ENCODE measurements around the gene GPC1.
A peak's percentile ranks its signal among the peaks of the same experiment; 100 is the strongest.
"Not testable (repeated sequence)": the region's sequence is repeated elsewhere in the genome, so short reads cannot be mapped to it uniquely, and the experiment has no call there.

GPC1 gene, protein sequence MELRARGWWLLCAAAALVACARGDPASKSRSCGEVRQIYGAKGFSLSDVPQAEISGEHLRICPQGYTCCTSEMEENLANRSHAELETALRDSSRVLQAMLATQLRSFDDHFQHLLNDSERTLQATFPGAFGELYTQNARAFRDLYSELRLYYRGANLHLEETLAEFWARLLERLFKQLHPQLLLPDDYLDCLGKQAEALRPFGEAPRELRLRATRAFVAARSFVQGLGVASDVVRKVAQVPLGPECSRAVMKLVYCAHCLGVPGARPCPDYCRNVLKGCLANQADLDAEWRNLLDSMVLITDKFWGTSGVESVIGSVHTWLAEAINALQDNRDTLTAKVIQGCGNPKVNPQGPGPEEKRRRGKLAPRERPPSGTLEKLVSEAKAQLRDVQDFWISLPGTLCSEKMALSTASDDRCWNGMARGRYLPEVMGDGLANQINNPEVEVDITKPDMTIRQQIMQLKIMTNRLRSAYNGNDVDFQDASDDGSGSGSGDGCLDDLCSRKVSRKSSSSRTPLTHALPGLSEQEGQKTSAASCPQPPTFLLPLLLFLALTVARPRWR

DNA sequence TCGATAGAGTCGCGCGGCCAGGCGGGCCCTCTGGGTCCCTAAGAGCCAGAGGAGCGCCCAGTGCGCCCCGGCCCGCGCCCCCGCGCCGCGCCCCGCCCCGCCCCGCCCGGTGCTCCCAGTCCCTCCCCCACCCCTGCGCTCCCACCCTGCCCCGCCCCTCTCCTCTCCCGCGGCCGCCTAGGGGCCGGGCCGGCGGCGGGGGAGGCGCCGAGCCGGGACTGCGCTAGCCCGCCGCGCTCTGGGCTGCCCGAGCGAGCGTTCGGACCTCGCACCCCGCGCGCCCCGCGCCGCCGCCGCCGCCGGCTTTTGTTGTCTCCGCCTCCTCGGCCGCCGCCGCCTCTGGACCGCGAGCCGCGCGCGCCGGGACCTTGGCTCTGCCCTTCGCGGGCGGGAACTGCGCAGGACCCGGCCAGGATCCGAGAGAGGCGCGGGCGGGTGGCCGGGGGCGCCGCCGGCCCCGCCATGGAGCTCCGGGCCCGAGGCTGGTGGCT is at the start of gene GPC1:
GPC1 (plus strand) TSS at position 207 of the 491 bp plus-strand sequence; CDS start at position 463, 256 bp downstream.
- peak in 1 of 2 donors; percentile 36 for DNase-seq (ENCODE audit: low read depth in 1 of 2, low spot score in 1 of 2)

DNA sequence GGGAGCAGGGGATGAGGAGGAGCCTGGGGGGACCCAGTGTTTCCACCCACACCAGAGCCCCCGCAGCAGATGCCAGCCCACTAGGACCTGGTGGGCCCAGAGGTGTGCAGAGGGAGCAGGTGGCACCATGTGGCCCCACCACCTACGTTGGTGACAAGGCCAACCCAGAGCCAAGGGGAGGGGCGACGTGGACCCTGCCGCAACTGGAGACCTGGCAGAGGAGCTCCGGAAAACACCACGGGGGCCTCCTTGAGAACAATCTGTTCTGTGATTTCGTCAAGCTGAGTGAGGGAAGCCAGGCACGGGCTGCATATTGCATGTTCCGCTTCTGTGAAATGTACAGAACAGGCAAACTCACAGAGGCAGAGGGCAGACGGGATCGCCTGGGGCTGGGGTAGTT is 49.1 kb upstream of the GPC1 start:
- DNase-seq (ENCODE audit: low read depth in 1 of 2, low spot score in 1 of 2), result no peak

DNA sequence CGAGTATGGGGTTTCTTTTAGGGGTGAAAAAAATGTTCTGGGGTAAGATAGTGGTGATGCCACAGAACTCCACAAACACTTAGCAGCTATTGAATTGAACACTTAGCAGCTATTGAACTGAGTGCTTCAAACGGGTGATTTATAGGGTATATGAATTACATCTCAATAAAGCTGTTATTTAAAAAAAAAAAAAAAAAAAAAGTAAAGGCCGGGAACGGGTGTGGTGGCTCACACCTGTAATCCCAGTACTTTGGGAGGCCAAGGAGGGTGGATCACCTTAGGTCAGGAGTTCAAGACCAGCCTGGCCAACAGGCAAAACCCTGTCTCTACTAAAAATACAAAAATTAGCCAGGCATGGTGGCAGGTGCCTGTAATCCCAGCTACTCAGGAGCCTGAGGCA is 48.7 kb upstream of the GPC1 start:
- not testable (repeated sequence) for DNase-seq (ENCODE audit: low read depth in 1 of 2, low spot score in 1 of 2)

DNA sequence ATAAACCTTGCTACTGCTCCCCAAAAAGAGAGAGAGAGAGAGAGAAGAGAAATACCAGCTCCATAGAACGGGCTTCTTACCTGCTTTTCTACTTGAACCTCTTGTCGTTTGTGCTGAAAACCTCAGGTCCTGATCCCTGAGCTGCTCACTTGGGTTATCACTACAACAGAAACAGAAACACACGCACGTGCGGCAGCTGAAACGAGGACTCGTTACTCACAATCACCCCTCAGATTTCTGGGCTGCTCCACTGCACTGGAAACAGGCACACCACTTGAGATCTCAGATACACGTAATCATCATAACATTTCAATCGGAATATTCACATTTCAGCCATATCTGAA is 48.2 kb upstream of the GPC1 start:
- DNase-seq (ENCODE audit: low read depth in 1 of 2, low spot score in 1 of 2), result no peak

DNA sequence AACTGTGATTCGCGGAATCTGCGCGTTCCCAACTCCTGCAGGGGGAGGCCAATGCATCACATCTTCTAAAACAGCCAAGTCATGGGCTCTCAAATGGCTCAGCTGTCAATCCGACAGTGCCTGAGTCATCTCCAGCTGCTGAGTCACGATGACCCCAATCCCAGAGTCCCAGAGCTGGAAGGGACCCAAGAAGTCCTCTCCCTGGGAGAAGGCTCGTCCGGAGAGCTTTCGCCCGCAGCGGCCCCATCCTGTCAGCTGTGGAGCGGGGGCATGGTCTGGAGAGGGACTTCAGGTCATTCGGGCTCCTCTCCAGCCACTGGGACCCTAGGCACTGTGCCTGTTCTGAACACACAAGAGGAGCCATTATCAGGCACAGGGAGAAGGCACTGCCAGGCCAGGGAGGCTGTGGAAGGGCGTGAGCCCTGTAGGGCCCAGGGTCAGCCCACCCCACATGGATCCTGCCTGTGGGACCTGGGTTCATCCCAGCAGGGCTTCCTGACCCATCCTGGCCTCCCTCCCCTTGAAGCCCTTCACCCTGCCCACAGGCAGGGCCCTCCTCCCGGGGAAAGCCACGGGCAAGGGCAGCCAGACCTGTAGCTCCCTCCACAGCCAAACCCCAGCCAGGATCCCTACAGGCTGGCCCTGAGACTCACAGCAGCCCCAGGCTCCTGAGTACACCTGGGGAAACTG is 47.6 kb upstream of the GPC1 start:
- DNase-seq (ENCODE audit: low read depth in 1 of 2, low spot score in 1 of 2), result no peak

DNA sequence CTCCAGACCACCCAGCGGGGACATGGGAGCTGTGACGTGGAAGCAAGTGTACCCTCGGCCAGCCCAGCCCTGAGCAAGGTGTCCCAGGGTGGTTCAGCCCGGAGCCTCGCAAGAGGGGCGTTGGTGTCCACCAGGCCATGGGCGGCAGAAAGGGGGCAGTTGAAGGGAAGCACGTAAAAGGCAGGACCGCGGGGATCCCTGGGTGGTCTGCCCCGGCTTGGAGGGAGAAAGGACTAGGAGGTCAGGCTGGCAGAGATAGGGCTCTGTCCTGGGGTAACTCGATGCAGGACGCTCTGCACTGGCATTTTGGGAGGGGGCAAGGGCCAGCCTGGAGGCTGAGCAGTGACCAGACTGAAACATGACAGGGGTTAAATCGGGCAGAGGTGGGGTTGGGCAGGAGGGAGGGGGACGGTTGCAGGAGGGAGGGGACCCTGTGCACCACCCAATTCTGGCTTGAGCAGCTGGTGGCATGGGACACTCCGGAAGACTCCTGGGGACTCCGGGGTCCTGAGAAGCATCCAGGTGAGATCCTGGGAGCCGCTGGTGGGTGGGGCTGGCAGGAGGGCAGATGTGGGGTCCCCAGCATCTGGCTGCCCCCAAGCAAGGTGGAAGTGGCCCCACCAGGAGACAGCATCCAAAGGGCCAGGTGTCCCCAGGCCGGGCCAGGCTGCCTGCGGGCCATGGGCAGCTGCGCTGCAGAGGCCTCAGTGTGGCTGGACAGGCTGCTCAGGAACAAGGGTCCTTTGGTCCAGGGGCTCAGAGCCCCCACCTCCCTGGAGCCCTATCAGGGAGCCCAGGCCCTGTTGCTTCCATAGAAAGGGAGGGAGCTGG is 46.8 kb upstream of the GPC1 start:
- no peak for DNase-seq (ENCODE audit: low read depth in 1 of 2, low spot score in 1 of 2)

DNA sequence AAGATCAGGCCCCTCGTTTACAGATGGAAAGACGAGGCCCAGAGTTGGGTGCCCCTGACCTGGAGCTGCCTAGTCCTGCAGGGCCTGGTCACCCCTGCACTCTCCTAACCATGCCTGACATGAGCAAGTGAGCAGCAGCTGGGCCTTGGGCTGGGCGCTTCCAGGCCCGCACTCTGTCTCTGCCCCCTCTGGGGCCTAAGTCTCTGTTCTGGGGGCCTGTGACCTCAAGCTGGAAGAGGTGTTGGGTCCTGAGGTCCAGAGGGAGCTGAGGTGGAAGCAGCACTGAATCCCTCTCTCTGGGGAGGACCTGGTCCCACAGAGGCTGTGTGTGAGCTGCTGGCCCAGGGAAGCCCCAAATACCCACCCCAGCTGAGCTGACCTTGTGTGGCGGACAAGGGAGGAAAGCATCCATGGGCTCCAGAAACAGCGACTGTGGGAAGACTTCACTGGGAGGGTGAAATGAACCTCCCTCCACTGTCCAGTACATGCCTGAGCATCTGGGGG is 46.1 kb upstream of the GPC1 start:
- DNase-seq (ENCODE audit: low read depth in 1 of 2, low spot score in 1 of 2), result no peak

DNA sequence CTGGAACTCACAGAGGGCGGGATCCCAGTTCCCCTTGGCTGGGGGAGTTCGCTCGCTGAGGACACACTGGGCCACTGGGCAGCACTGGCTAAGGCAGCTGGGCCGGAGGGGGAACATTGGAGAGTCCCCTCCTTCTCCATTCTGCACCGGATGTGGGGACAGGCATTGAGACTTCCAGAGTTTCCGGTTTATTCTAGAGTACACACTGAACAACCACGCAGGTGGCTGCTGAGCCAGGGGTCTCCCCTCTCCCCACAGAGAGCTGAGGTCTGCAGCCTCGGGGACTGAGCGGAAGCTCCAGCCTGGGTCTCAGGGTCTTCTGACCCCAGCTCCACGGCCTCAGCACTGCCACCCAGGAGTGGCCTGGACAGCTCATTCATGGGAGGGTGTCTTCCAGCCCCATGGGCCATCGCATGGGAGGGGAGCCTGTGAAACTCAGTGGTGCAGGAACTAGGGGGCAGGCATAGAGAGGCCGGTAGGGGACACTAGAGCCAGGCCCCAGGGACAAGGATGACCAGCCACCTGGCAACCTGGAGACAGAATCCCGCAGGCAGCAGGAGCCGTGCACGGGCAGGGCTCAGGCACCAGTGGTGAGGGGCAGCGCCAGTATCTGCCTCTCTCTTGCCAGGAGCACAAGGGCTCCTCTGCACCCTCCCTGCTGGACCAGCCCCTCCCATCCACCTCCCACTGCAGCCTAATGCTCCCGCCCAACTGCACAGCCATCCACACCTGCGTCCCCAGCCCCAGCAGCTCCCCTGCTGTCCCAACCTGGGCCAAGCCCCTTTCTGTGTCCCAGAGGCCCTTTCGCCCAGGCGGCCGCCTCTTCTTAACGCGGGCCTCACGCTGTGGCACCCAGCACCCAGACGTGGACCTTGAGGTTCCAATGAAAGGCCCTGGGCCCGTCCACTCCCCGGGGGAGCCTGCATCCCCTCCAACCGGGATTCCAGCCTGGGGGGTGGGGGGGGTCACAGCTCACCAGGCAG is 45.1 kb upstream of the GPC1 start:
- DNase-seq (ENCODE audit: low read depth in 1 of 2, low spot score in 1 of 2), result no peak

DNA sequence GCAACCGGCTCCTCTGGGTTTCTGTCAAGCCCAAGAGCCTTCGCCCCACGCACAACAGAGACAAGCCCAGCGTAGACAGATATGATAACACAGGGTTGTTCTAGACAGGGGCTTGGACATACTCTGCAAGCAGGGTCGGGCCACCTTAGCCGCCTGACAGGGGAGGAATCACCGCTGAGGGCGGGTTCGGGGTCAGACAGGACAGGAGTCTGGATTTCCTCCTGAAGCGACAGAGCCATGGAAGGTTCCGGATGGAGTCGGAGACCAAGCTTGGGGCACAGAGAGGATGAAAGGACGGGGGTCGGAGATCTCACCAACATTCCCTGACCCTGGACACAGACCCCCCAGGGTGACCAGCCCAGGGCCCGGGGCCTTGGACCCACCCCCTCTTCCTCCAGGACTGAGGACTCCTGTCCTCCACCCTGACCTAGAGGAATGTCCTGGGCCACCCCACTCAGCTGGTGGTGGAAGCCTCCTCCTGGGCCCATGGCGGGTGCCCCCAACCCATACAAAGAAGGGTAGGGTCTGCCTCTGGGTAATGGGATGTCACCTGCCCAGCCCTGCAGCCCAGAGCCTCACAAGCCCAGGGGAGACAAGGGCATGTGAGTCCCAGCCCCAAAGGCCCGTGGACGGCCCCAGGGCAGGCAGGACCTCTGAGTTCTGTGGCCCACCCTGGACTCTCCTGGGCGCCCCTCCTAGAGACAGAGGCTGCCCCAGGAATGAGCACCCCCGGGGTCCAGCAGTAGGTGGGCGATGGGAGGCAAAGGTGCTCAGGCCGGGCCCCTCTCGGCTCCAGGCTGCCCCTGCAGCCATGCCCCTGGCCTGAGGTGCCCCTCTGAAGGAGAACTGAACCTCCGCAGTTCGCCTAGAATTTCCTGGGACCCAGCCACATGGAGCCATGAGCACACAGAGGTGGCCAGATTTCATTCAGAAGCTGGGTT is 44.1 kb upstream of the GPC1 start:
- no peak for DNase-seq (ENCODE audit: low read depth in 1 of 2, low spot score in 1 of 2)

DNA sequence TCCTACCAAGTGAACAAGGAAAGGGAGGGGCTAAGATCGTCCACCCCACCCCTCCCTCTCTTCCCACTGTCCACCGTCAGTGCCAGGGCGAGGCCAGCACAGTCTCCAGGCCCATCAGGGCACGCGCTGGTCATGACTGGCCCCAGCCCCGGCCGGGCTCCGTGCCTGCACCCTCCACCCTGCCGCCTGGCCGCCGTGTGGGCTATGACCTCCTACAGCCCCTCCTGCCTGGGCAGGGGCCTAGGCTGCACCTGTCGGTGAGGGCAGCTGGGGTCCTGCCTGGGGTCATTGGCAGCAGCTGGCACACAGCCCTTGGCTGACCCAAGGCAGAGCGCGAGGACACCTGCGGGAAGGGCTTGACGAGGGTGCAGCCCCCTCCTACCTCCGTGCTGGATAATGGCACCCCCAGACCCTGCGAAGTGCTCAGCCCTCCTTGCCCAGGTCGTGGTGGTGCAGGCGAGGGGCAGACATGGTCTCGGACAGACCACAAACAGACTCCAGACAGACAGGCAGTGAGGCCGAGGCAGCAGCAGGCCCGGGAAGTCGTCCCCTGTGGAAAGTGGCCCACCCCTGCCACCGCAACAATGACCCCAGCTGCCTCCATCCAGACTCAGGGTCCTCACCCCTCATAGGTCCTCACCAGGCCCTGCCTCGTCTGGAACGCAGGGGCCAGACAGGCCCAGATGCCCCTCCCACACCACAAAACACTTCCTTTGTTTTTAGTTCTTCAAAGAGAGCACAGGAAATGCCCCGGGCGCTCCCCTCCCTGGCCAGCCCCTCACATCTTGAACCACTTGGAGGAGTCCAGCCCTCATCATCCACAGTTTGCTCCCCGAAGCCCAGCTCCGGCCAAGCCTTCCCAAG is 43.1 kb upstream of the GPC1 start:
- DNase-seq (ENCODE audit: low read depth in 1 of 2, low spot score in 1 of 2), result no peak

DNA sequence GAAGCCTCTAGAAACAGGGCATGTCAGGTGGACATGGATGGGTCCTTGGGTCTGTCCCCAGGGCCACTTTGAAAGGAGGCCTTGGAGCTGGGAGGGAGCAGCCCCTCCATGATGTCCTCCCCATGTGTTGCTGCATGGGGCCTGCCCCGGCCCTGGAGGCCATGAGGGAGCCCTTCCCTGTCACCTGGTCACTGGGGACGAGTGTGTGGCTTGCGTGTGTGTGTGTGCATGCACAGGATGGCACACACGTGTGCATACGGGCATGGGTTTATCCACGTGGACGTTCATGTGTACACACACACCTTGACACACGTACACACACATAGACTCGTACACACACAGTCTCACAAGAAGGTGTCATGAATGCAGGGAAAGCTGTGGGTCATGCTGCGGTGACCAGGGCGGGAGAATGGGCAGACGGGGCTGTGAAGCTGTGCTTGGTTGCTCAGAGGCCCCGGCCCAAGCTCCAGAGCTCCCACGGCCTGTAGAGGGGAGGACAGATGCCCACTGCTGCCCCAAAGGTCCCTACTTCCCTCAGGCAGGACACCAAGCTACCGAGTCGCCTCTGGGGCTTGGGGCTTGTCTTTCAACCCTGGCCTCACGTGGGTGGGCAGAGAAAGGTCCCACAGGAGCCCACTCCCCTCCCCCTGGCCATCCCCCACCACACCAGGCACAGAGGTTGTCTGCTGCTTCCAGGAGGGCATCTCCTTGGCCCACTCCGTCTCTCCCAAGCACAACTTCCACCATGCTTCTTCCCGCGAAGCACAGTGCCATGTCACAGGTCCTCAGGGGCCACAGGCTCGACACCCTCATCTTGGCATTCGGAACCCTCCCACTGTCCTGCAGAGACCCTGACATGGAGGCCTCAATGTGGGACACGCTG is 42.3 kb upstream of the GPC1 start:
- no peak for DNase-seq (ENCODE audit: low read depth in 1 of 2, low spot score in 1 of 2)

DNA sequence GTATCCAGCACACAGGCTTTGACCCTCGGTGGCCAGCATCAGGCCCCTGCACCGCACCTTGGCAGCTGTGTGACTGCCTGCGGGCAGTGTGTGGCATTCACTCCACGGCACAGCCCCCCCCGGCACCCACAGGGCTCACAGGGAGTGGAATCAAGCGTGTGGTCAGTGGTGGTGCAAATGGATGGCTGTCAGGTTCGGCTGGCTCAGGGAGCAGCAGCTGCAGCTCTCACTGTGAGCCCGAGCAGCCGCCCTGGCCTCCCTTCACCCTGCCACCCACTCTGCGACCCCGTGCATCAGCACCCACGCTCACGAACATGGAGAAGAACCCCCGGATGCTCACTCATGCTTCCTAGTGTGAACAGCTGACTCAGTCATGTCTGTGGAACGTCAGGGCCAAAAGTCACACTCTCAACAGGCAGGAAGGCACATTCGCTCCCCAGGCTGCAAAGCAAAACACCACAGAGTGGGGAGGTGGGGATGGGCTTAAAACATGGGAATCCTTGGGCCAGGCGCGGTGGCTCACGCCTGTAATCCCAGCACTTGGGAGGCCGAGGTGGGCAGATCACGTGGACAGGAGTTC is 41.5 kb upstream of the GPC1 start:
- DNase-seq (ENCODE audit: low read depth in 1 of 2, low spot score in 1 of 2), result no peak

DNA sequence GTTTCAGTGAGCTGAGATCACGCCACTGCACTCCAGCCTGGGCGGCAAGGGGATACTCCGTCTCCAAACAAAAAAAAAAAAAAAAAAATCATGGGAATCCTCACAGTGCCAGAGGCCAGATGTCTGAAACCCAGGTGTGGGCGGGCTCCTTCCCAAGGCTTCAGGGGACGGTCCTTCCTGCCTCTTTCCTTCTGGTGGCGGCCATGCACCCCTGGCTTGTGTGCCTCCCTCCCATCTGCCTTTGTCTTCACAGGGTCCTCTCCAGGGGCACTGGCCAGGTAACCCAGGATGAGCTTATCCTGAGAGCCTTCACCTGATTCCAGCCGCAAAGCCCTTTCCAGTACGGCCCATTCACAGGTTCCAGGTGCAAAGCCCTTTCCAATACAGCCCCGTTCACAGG is 40.9 kb upstream of the GPC1 start:
- DNase-seq (ENCODE audit: low read depth in 1 of 2, low spot score in 1 of 2), result no peak

DNA sequence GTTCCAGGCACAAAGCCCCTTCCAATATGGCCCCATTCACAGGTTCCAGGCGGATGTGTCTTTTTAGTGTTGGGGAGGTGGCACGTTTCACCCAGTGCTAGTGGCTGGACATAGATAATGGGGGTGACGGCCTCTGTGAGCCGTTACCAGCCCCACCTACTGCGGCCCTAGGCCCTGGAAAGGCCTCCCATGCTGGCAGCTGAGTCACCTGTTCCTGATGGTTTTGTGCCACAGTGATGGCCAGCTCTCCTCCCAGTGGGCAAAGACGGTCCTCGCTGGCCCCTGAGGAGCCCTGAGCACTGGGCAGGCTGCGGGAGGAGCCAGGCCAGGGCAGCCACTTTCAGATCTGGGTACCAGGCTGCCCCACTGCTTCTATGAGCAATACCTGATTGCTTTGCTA is 40.0 kb upstream of the GPC1 start:
- no peak for DNase-seq (ENCODE audit: low read depth in 1 of 2, low spot score in 1 of 2)

DNA sequence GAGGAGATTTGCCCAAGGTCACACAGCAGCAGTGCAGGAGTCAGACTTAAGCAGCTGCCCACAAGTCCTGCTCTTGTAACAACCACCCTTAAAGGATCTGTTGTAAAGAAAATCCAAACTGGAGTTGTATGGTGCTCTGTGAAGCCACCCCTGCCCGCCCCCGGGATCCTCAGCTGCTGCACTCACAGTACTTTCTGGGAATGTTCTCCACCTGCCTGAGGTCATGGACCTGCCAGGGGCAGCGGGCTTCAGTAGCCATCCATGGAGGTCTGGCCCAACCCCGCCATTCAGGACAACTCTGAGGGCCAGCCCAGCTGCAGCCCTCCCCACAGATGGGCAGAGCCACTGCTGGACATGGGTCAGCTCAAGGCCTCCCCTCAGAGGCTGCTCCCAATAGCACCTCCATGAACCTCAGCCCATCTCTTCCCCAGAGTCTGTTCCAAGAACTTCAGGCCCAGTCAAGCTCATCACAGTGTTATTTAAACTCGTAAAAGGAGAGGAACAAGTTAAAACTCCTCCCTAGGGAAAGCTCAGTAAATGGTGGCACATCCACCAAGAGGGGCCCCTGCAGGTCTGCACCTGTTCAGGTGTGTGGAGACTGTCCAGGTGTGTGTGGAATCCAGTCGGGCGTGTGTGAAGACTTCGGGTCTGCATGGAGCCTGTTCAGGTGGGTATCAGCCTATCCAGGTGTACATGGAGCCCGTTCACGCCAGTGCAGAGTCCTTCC is 39.4 kb upstream of the GPC1 start:
- no peak for DNase-seq (ENCODE audit: low read depth in 1 of 2, low spot score in 1 of 2)
